OCI-LY3 (cell line): ENCODE results near the gene CIB4.

Experiments
- EZH2phosphoT487 ChIP-seq: fragments of 200-600 bp; shearing (Covaris generic); IDR thresholded peaks from 2 replicates; pipeline ENCODE4 v1.6.1; 2018; ENCODE audit warnings: antibody characterized with exemption, mixed run types, low read depth
- TF ChIP-seq, protein P1 (sequence below): fragments of 200-600, 300-600 bp; sonication (generic); IDR thresholded peaks from 2 replicates; pipeline ENCODE4 v1.5.1; 2014; ENCODE audit warnings: antibody characterized with exemption, low read length, low read depth

DNA sequence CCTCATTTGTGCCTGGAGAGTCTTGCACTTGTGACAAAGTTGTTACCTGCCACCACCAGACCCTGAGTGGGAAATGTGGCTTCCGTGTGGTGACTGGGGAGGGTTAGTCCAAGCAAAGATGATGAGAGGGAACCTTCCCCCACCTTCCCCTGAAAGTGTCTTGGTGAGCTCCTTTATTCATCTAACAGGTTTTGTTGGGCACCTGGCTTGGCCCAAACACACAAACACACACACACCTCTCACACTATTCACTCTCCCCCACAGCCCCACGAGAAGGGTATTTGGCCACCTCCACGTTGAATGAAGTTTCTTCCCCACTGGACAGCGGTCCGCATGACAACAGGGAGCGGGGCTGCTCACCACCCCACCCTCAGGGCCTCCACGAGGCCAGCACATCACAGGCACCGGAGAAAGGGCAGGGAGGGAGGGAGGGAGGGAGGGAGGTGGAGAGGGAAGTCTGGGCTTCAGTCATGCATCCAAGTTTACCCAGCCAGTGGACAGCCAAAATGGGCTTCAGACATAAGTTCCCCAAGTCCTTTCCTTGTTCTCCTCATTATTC lies 1.4 kb downstream of the CIB4 start:
- TF ChIP-seq, protein P1, sequence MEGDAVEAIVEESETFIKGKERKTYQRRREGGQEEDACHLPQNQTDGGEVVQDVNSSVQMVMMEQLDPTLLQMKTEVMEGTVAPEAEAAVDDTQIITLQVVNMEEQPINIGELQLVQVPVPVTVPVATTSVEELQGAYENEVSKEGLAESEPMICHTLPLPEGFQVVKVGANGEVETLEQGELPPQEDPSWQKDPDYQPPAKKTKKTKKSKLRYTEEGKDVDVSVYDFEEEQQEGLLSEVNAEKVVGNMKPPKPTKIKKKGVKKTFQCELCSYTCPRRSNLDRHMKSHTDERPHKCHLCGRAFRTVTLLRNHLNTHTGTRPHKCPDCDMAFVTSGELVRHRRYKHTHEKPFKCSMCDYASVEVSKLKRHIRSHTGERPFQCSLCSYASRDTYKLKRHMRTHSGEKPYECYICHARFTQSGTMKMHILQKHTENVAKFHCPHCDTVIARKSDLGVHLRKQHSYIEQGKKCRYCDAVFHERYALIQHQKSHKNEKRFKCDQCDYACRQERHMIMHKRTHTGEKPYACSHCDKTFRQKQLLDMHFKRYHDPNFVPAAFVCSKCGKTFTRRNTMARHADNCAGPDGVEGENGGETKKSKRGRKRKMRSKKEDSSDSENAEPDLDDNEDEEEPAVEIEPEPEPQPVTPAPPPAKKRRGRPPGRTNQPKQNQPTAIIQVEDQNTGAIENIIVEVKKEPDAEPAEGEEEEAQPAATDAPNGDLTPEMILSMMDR: no peak
- no peak for TF ChIP-seq EZH2phosphoT487
